ENCODE measurements around the gene NOXO1.
A peak's percentile ranks its signal among the peaks of the same experiment; 100 is the strongest.
"Not testable (repeated sequence)": the region's sequence is repeated elsewhere in the genome, so short reads cannot be mapped to it uniquely, and the experiment has no call there.

NOXO1 gene

GRCh38 chr16:1977875-1978268 is 3.4 kb downstream of the NOXO1 start:
- no peak for DNase-seq

GRCh38 chr16:1976951-1977874 is 4.1 kb downstream of the NOXO1 start:
- no peak for DNase-seq

GRCh38 chr16:1976216-1976520 is 5.1 kb downstream of the NOXO1 start:
- no peak for DNase-seq

GRCh38 chr16:1975432-1976215 is 5.6 kb downstream of the NOXO1 start:
- DNase-seq, result no peak

GRCh38 chr16:1974157-1975070 is 6.9 kb downstream of the NOXO1 start:
- no peak for DNase-seq

- DNase-seq, result no peak
Measured at GRCh38 chr16:1973461-1974156, 7.7 kb downstream of the NOXO1 start.

GRCh38 chr16:1972490-1972877 is 8.8 kb downstream of the NOXO1 start:
- no peak for DNase-seq

GRCh38 chr16:1971796-1972489 is 9.3 kb downstream of the NOXO1 start, which contains the start of gene TBL3:
TBL3 (plus strand) TSS chr16:1972053; CDS start chr16:1972165, 112 bp downstream.
- DNase-seq, result peak; percentile 82

GRCh38 chr16:1968146-1968953 is 12.9 kb downstream of the NOXO1 start:
- no peak for DNase-seq

GRCh38 chr16:1966460-1966859 is 14.8 kb downstream of the NOXO1 start, which contains the start of gene RNF151:
RNF151 (plus strand) TSS chr16:1966856; CDS start chr16:1966882, 26 bp downstream.
- DNase-seq, result no peak

GRCh38 chr16:1965396-1966001 is 15.8 kb downstream of the NOXO1 start:
- no peak for DNase-seq

GRCh38 chr16:1964506-1965395 is 16.5 kb downstream of the NOXO1 start, which contains the start of gene RPS2:
RPS2 (minus strand) TSS chr16:1964826; CDS start chr16:1964625, 201 bp downstream.
- peak; percentile 96 for DNase-seq

GRCh38 chr16:1963806-1964505 is 17.3 kb downstream of the NOXO1 start:
- DNase-seq, result no peak

- DNase-seq, result not testable (repeated sequence)
Measured at GRCh38 chr16:1962161-1963153, 18.8 kb downstream of the NOXO1 start.

- no peak for DNase-seq
Measured at GRCh38 chr16:1961651-1962067, 19.6 kb downstream of the NOXO1 start.

GRCh38 chr16:1960665-1961630 is 20.3 kb downstream of the NOXO1 start:
- DNase-seq, result no peak

Measured in amniotic stem cell (primary cell).